Hepatocyte (in vitro differentiated cells): ENCODE measurements around the gene CENPT.

Experiments
- CTCF ChIP-seq: fragments of 200-600 bp; sonication (generic); IDR thresholded peaks from 2 replicates; pipeline ENCODE4 v1.5.1; 2016; ENCODE audit warnings: antibody characterized with exemption, mild to moderate bottlenecking; ENCODE audit not compliant: poor library complexity
- EZH2 ChIP-seq: fragments of 200-600 bp; sonication (generic); IDR thresholded peaks from 2 replicates; pipeline ENCODE4 v1.6.1; 2016; ENCODE audit warnings: antibody characterized with exemption, mild to moderate bottlenecking, borderline replicate concordance

GRCh38 chr16:67892899-67893742 is 45.6 kb upstream of the CENPT start, which contains the start of gene PSKH1:
- TF ChIP-seq CTCF, result no peak
- no peak for TF ChIP-seq EZH2
